Measurements from ENCODE around the gene PLP1. TPM values are rescaled to one million over a fixed set of nuclear protein-coding genes. Genes with fewer than 3 reads are reported as not detected.
A peak's percentile ranks its signal among the peaks of the same experiment; 100 is the strongest.

Gene PLP1
- polyA plus RNA-seq, 1 of the 3 experiments (the other 2 are of a cell fraction), result 0.90 TPM

GRCh38 chrX:103783971-103784370 is 7.3 kb downstream of the PLP1 start:
- Histone ChIP-seq H3K9me3 (no peaks in the 10 kb centered on the region), H3K36me3 (replicated peaks in 1 of 2; ENCODE audit: control insufficient read depth in 1 of 2, insufficient read depth in 2 of 2, low read length in 1 of 2) (no peaks in the 10 kb centered on the region), H3K4me3 (ENCODE audit: low read depth in 2 of 2, low read length in 1 of 2) (no peak overlapping the region), H3K9ac (no peak overlapping the region), H4K20me1 (ENCODE audit: insufficient read depth) (no peaks in the 10 kb centered on the region), H3K79me2 (ENCODE audit: insufficient read depth) (no peaks in the 10 kb centered on the region), H3F3A (replicated peaks; ENCODE audit: insufficient read depth) (no peaks in the 10 kb centered on the region), H3K27me3 (ENCODE audit: insufficient read depth) (no peaks in the 10 kb centered on the region; the same call in 1 of the 2 replicates), H2AFZ (ENCODE audit: low read depth) (no peak overlapping the region), H3K27ac (ENCODE audit: low read depth in 2 of 2, low read length in 1 of 2) (no peak overlapping the region), H3K4me2 (no peak overlapping the region), H3K4me1 (ENCODE audit: control insufficient read depth in 1 of 2, insufficient read depth in 2 of 2, low read depth in 1 of 2, low read length in 1 of 2) (peaks cover 0 to 12% of the 10 kb centered on the region in 2 experiments; a peak in 1 of 4 replicates), H3K9me2 (no peaks in the 10 kb centered on the region)
- TF ChIP-seq RFX5 (IDR thresholded peaks at IDR 0.05; ENCODE audit: low read length) (no peak), EZH2phosphoT487 (IDR thresholded peaks at IDR 0.05; ENCODE audit: borderline replicate concordance, low read depth) (no peak), MAX (IDR thresholded peaks at IDR 0.05; ENCODE audit: low read depth) (no peak), NRF1 (IDR thresholded peaks at IDR 0.05; ENCODE audit: low read depth, low read length) (no peak)
- no peak for DNase-seq
- ChIA-PET POLR2A (no interaction called here), CTCF (interaction anchor here (0.8 to 1.7 kb wide), 3 partner anchors 8 to 61 kb away, joined by 3 to 7 read pairs (median 5); no protein-coding TSS in a partner anchor)
- 30% methylated on average over 2 of the region's 2 CpGs for WGBS (ENCODE audit: low lambda C conversion rate)

DNA sequence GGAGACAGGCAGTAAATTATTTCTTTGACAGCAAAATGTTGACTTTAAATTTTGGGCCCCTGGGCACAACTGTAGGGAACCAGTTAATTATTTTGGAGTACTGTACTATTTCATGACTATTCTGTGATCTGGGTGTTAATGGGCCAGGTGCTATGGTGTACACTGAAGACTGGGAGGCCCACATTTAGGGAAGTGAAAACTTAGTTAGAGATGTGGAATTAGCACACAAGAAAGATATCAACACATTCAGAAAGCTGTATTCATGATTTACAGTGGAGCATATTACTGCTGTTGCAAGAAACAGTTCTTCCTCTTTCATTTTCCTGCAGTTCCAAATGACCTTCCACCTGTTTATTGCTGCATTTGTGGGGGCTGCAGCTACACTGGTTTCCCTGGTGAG is 12.4 kb downstream of the PLP1 start:
- H3K4me1 ChIP-seq (ENCODE audit: control insufficient read depth in 1 of 2, insufficient read depth in 2 of 2, low read depth in 1 of 2, low read length in 1 of 2), result peaks cover 0 to 6% of the 10 kb centered on the region in 2 experiments; a peak in 2 of 4 replicates
- H3K27me3 ChIP-seq (ENCODE audit: insufficient read depth), result no peaks in the 10 kb centered on the region; the same call in 1 of the 2 replicates
- H4K20me1 ChIP-seq (ENCODE audit: insufficient read depth), result no peaks in the 10 kb centered on the region
- no peaks in the 10 kb centered on the region for H3K79me2 ChIP-seq (ENCODE audit: insufficient read depth)
- H3K9ac ChIP-seq, result no peak overlapping the region
- no peak overlapping the region for H2AFZ ChIP-seq (ENCODE audit: low read depth)
- H3K4me3 ChIP-seq (ENCODE audit: low read depth in 2 of 2, low read length in 1 of 2), result no peak overlapping the region
- H3K36me3 ChIP-seq (replicated peaks in 1 of 2; ENCODE audit: control insufficient read depth in 1 of 2, insufficient read depth in 2 of 2, low read length in 1 of 2), result no peaks in the 10 kb centered on the region
- no peaks in the 10 kb centered on the region for H3K9me3 ChIP-seq
- TF ChIP-seq SIN3A (IDR thresholded peaks at IDR 0.05; ENCODE audit: borderline replicate concordance, low read depth, low read length) (no peak), GATA2 (CRISPR knock-in tag; IDR thresholded peaks at IDR 0.05) (no peak), TCF12 (IDR thresholded peaks at IDR 0.05) (no peak), FOXJ3 (CRISPR knock-in tag; IDR thresholded peaks at IDR 0.05) (no peak), CHD2 (IDR thresholded peaks at IDR 0.05; ENCODE audit: low read length, partially characterized antibody) (no peak)
- no peak overlapping the region for H3K4me2 ChIP-seq
- no peaks in the 10 kb centered on the region for H3K9me2 ChIP-seq
- POLR2A ChIA-PET, result no interaction called here
- CTCF ChIA-PET, result no interaction called here
- H3K27ac ChIP-seq (ENCODE audit: low read depth in 2 of 2, low read length in 1 of 2), result no peak overlapping the region
- H3F3A ChIP-seq (replicated peaks; ENCODE audit: insufficient read depth), result peaks cover 4% of the 10 kb centered on the region
- no peak for DNase-seq

GRCh38 chrX:103791228-103791627 is 14.6 kb downstream of the PLP1 start:
- Histone ChIP-seq H3K27me3 (ENCODE audit: insufficient read depth) (no peaks in the 10 kb centered on the region), H3K36me3 (replicated peaks in 1 of 2; ENCODE audit: control insufficient read depth in 1 of 2, insufficient read depth in 2 of 2, low read length in 1 of 2) (no peaks in the 10 kb centered on the region), H4K20me1 (ENCODE audit: insufficient read depth) (no peaks in the 10 kb centered on the region), H3K9ac (no peak overlapping the region), H3K4me2 (0 out of 2 replicates have a peak overlapping the region, but pooled peaks have one; percentile 17), H3K4me1 (ENCODE audit: control insufficient read depth in 1 of 2, insufficient read depth in 2 of 2, low read depth in 1 of 2, low read length in 1 of 2) (peaks cover 0 to 6% of the 10 kb centered on the region in 2 experiments; a peak in 2 of 4 replicates), H3K9me3 (no peaks in the 10 kb centered on the region), H3K4me3 (ENCODE audit: low read depth in 2 of 2, low read length in 1 of 2) (no peak overlapping the region), H3F3A (replicated peaks; ENCODE audit: insufficient read depth) (peaks cover 4% of the 10 kb centered on the region), H3K9me2 (no peaks in the 10 kb centered on the region), H3K27ac (ENCODE audit: low read depth in 2 of 2, low read length in 1 of 2) (peak overlapping the region; percentile 50 to 70; a peak in 3 of 4 replicates), H3K79me2 (ENCODE audit: insufficient read depth) (no peaks in the 10 kb centered on the region), H2AFZ (ENCODE audit: low read depth) (no peak overlapping the region)
- WGBS (ENCODE audit: low lambda C conversion rate), result 47% methylated on average over 4 of the region's 4 CpGs
- ChIA-PET POLR2A (no interaction called here), CTCF (interaction anchor here (2.0 kb wide), 1 partner anchor 18 kb away, joined by 8 read pairs; no protein-coding TSS in a partner anchor)
- TF ChIP-seq, protein P1, sequence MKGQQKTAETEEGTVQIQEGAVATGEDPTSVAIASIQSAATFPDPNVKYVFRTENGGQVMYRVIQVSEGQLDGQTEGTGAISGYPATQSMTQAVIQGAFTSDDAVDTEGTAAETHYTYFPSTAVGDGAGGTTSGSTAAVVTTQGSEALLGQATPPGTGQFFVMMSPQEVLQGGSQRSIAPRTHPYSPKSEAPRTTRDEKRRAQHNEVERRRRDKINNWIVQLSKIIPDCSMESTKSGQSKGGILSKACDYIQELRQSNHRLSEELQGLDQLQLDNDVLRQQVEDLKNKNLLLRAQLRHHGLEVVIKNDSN (IDR thresholded peaks at IDR 0.05; ENCODE audit: borderline replicate concordance, low read depth), result no peak
- TF ChIP-seq CHD2 (IDR thresholded peaks at IDR 0.05; ENCODE audit: low read length, partially characterized antibody) (no peak), RXRA (IDR thresholded peaks at IDR 0.05; ENCODE audit: borderline replicate concordance, low read depth) (no peak), REST (IDR thresholded peaks at IDR 0.05; ENCODE audit: low read depth, low read length) (no peak), EZH2phosphoT487 (IDR thresholded peaks at IDR 0.05; ENCODE audit: borderline replicate concordance, low read depth) (no peak), SMC3 (IDR thresholded peaks at IDR 0.05; ENCODE audit: low read depth, low read length) (no peak)
- no peak for DNase-seq
